CD8-positive, alpha-beta memory T cell (primary cell): Measurements from ENCODE around the gene CTAGE9. TPM values are rescaled to one million over a fixed set of nuclear protein-coding genes. Genes with fewer than 3 reads are reported as not detected.
"Not testable (repeated sequence)": the region's sequence is repeated elsewhere in the genome, so short reads cannot be mapped to it uniquely, and the experiment has no call there.

Experiments
- CTCF ChIA-PET: fragments of 350-600 bp; sonication (Branson Sonifier 250); formaldehyde crosslinking; loops from one replicate; lab custom pipeline; 2021; ENCODE audit warnings: antibody characterized with exemption; lab: Charles Lee
- POLR2A ChIA-PET: fragments of 350-600 bp; sonication (Branson Sonifier 250); formaldehyde crosslinking; loops from one replicate; lab custom pipeline; 2021; ENCODE audit warnings: antibody characterized with exemption; lab: Charles Lee
- DNase-seq, 5 donors: peaks; one replicate each; pipeline versions ENCODE4 v3.0.0 to v3.0.0-alpha.2; 2020 to 2022; ENCODE audit warnings: mixed read lengths in 1 of 5
- H3K27ac ChIP-seq: one replicate; pipeline ENCODE4 v1.7.0; 2013; ENCODE audit warnings: low read depth, mild to moderate bottlenecking, low read length, moderate library complexity
- H3K27me3 ChIP-seq: 2 replicates; pipeline ENCODE4 v1.7.0; 2013; ENCODE audit warnings: low read length, mild to moderate bottlenecking; ENCODE audit not compliant: insufficient read depth, poor library complexity, severe bottlenecking
- H3K36me3 ChIP-seq: 2 replicates; pipeline ENCODE4 v1.7.0; 2013; ENCODE audit warnings: mild to moderate bottlenecking, low read length, moderate library complexity; ENCODE audit not compliant: insufficient read depth
- H3K4me1 ChIP-seq: 2 replicates; pipeline ENCODE4 v1.7.0; 2013; ENCODE audit warnings: mild to moderate bottlenecking, low read length, moderate library complexity; ENCODE audit not compliant: insufficient read depth
- H3K4me3 ChIP-seq: 2 replicates; pipeline ENCODE4 v1.7.0; 2013; ENCODE audit warnings: mild to moderate bottlenecking, low read length
- H3K9me3 ChIP-seq: 2 replicates; pipeline ENCODE4 v1.7.0; 2013; ENCODE audit warnings: mild to moderate bottlenecking, low read length
- H3K27ac Mint-ChIP-seq, 8 donors: one replicate each; pipeline ENCODE4 v1.8.0; 2020 to 2021; ENCODE audit warnings: mixed read lengths in 8 of 8, mild to moderate bottlenecking in 6 of 8, inconsistent platforms in 3 of 8, moderate library complexity in 3 of 8
- H3K27me3 Mint-ChIP-seq, 2 donors: one replicate each; pipeline ENCODE4 v1.8.0; 2020 to 2021; ENCODE audit warnings: mixed read lengths in 2 of 2, mild to moderate bottlenecking in 1 of 2, moderate library complexity in 1 of 2
- H3K36me3 Mint-ChIP-seq, 3 donors: one replicate each; pipeline ENCODE4 v1.8.0; 2020 to 2021; ENCODE audit warnings: mixed read lengths in 3 of 3, inconsistent platforms in 1 of 3, mild to moderate bottlenecking in 1 of 3
- H3K4me1 Mint-ChIP-seq, 3 donors: one replicate each; pipeline ENCODE4 v1.8.0; 2020 to 2021; ENCODE audit warnings: mixed read lengths in 3 of 3, inconsistent platforms in 1 of 3, mild to moderate bottlenecking in 1 of 3
- H3K4me3 Mint-ChIP-seq, 7 donors: one replicate each; pipeline ENCODE4 v1.8.0; 2020 to 2021; ENCODE audit warnings: mixed read lengths in 7 of 7, mild to moderate bottlenecking in 6 of 7, moderate library complexity in 4 of 7, inconsistent platforms in 2 of 7
- H3K9me3 Mint-ChIP-seq, 5 donors: one replicate each; pipeline ENCODE4 v1.8.0; 2020 to 2022; ENCODE audit warnings: mixed read lengths in 5 of 5, mild to moderate bottlenecking in 3 of 5, moderate library complexity in 2 of 5, inconsistent platforms in 1 of 5
- polyA plus RNA-seq: library from polyadenylated mRNA; unstranded; fragments of 300-500 nt; fragmentation: Illumina TruSeq; gene quantifications from one replicate; pipeline ENCODE4 v1.2.3, GENCODE V29; 2021
- total RNA-seq, 2 experiments: library from RNA; stranded (reverse); gene quantifications; one replicate each; pipeline ENCODE4 v1.2.3, GENCODE V29; 2021

CTAGE9 gene
- total and polyA plus RNA-seq, 3 experiments from 2014 or later: not detected

- Mint-ChIP-seq H3K27me3 (no peaks in the 10 kb centered on the region), H3K4me3 (no peak overlapping the region), H3K9me3 (no peaks in the 10 kb centered on the region), H3K27ac (no peak overlapping the region), H3K36me3 (peaks cover 0 to 4% (median 0%) of the 10 kb centered on the region in 3 donors), H3K4me1 (no peaks in the 10 kb centered on the region)
- Histone ChIP-seq H3K36me3 (no peaks in the 10 kb centered on the region), H3K9me3 (no peaks in the 10 kb centered on the region), H3K4me1 (no peaks in the 10 kb centered on the region), H3K4me3 (no peak overlapping the region), H3K27ac (no peak overlapping the region), H3K27me3 (no peaks in the 10 kb centered on the region)
- DNase-seq: no peak
- ChIA-PET POLR2A (no interaction called here), CTCF (no interaction called here)
These were observed 13.3 kb upstream of the CTAGE9 start for GRCh38 chr6:131724114-131724513.

- Histone ChIP-seq H3K27ac (no peak overlapping the region), H3K4me3 (no peak overlapping the region), H3K27me3 (no peaks in the 10 kb centered on the region), H3K9me3 (no peaks in the 10 kb centered on the region), H3K36me3 (no peaks in the 10 kb centered on the region), H3K4me1 (no peaks in the 10 kb centered on the region)
- H3K4me3 Mint-ChIP-seq: no peak overlapping the region
- ChIA-PET CTCF (interaction anchor here (1.1 kb wide), 1 partner anchor 194 kb away, joined by 3 read pairs; no protein-coding TSS in a partner anchor), POLR2A (no interaction called here)
- no peaks in the 10 kb centered on the region for H3K36me3 Mint-ChIP-seq
- no peak overlapping the region for H3K27ac Mint-ChIP-seq
- no peaks in the 10 kb centered on the region for H3K27me3 Mint-ChIP-seq
- no peak for DNase-seq
- no peaks in the 10 kb centered on the region for H3K9me3 Mint-ChIP-seq
- H3K4me1 Mint-ChIP-seq: no peaks in the 10 kb centered on the region
These were observed 10.3 kb upstream of the CTAGE9 start for GRCh38 chr6:131721161-131721560.

GRCh38 chr6:131717836-131718542 lies 7.2 kb upstream of the CTAGE9 start:
- no peak overlapping the region for H3K4me3 Mint-ChIP-seq
- no peaks in the 10 kb centered on the region for H3K36me3 ChIP-seq
- H3K27me3 Mint-ChIP-seq: peaks cover 0 to 3% of the 10 kb centered on the region in 2 donors
- peaks cover 0 to 3% (median 0%) of the 10 kb centered on the region in 5 donors for H3K9me3 Mint-ChIP-seq
- H3K27ac Mint-ChIP-seq: no peak overlapping the region
- no peaks in the 10 kb centered on the region for H3K4me1 ChIP-seq
- CTCF ChIA-PET: no interaction called here
- no peak overlapping the region for H3K4me3 ChIP-seq
- H3K27ac ChIP-seq: no peak overlapping the region
- no peaks in the 10 kb centered on the region for H3K27me3 ChIP-seq
- no peaks in the 10 kb centered on the region for H3K9me3 ChIP-seq
- no peaks in the 10 kb centered on the region for H3K36me3 Mint-ChIP-seq
- POLR2A ChIA-PET: no interaction called here
- DNase-seq: no peak
- no peaks in the 10 kb centered on the region for H3K4me1 Mint-ChIP-seq

GRCh38 chr6:131715567-131715966 lies 4.8 kb upstream of the CTAGE9 start:
- H3K4me1 Mint-ChIP-seq, H3K4me3 ChIP-seq, H3K27me3 Mint-ChIP-seq, H3K9me3 Mint-ChIP-seq, CTCF ChIA-PET, H3K9me3 ChIP-seq, DNase-seq, H3K27me3 ChIP-seq, H3K36me3 Mint-ChIP-seq, H3K4me3 Mint-ChIP-seq, H3K4me1 ChIP-seq, H3K36me3 ChIP-seq, H3K27ac ChIP-seq, H3K27ac Mint-ChIP-seq, POLR2A ChIA-PET: not testable (repeated sequence)

- CTCF ChIA-PET, H3K27me3 ChIP-seq, H3K4me1 Mint-ChIP-seq, H3K27ac ChIP-seq, H3K36me3 ChIP-seq, H3K27ac Mint-ChIP-seq, H3K27me3 Mint-ChIP-seq, H3K9me3 ChIP-seq, H3K4me1 ChIP-seq, H3K4me3 ChIP-seq, POLR2A ChIA-PET, DNase-seq, H3K4me3 Mint-ChIP-seq, H3K9me3 Mint-ChIP-seq, H3K36me3 Mint-ChIP-seq: not testable (repeated sequence)
These were observed 6.9 kb downstream of the CTAGE9 start for GRCh38 chr6:131703905-131704304.

GRCh38 chr6:131700851-131701250 lies 10.0 kb downstream of the CTAGE9 start:
- H3K4me3 ChIP-seq, H3K4me1 Mint-ChIP-seq, H3K9me3 ChIP-seq, H3K4me1 ChIP-seq, H3K27ac ChIP-seq, H3K36me3 Mint-ChIP-seq, H3K36me3 ChIP-seq, DNase-seq, H3K27ac Mint-ChIP-seq, H3K27me3 ChIP-seq, H3K9me3 Mint-ChIP-seq, H3K27me3 Mint-ChIP-seq, POLR2A ChIA-PET, H3K4me3 Mint-ChIP-seq, CTCF ChIA-PET: not testable (repeated sequence)

- no peaks in the 10 kb centered on the region for H3K4me1 ChIP-seq
- no peaks in the 10 kb centered on the region for H3K36me3 ChIP-seq
- Mint-ChIP-seq H3K27ac (no peak overlapping the region), H3K36me3 (no peaks in the 10 kb centered on the region), H3K27me3 (peaks cover 0 to 6% of the 10 kb centered on the region in 2 donors), H3K9me3 (no peaks in the 10 kb centered on the region), H3K4me1 (no peaks in the 10 kb centered on the region), H3K4me3 (no peak overlapping the region)
- H3K9me3 ChIP-seq: no peaks in the 10 kb centered on the region
- CTCF ChIA-PET: no interaction called here
- no peak overlapping the region for H3K4me3 ChIP-seq
- no peaks in the 10 kb centered on the region for H3K27me3 ChIP-seq
- POLR2A ChIA-PET: no interaction called here
- DNase-seq: no peak
- no peak overlapping the region for H3K27ac ChIP-seq
These were observed 13.9 kb downstream of the CTAGE9 start for GRCh38 chr6:131696956-131697355.

- H3K4me3 ChIP-seq: no peak overlapping the region
- Mint-ChIP-seq H3K27ac (no peak overlapping the region), H3K4me3 (no peak overlapping the region), H3K4me1 (no peaks in the 10 kb centered on the region), H3K36me3 (no peaks in the 10 kb centered on the region), H3K27me3 (peaks cover 0 to 6% of the 10 kb centered on the region in 2 donors), H3K9me3 (no peaks in the 10 kb centered on the region)
- ChIA-PET POLR2A (no interaction called here), CTCF (interaction anchor here (0.7 to 1.7 kb wide), 3 partner anchors 215 to 220 kb away, joined by 4 to 6 read pairs (median 4); no protein-coding TSS in a partner anchor)
- peak in 1 of 5 donors; percentile 4 for DNase-seq
- no peaks in the 10 kb centered on the region for H3K27me3 ChIP-seq
- no peaks in the 10 kb centered on the region for H3K4me1 ChIP-seq
- H3K9me3 ChIP-seq: no peaks in the 10 kb centered on the region
- no peak overlapping the region for H3K27ac ChIP-seq
- no peaks in the 10 kb centered on the region for H3K36me3 ChIP-seq
These were observed 15.9 kb downstream of the CTAGE9 start for GRCh38 chr6:131694832-131695426.
